ENCODE measurements around the gene CDK5. TPM values are rescaled to one million over a fixed set of nuclear protein-coding genes. Genes with fewer than 3 reads are reported as not detected.

The CDK5 gene
- total RNA-seq, result 13.3 TPM

DNA sequence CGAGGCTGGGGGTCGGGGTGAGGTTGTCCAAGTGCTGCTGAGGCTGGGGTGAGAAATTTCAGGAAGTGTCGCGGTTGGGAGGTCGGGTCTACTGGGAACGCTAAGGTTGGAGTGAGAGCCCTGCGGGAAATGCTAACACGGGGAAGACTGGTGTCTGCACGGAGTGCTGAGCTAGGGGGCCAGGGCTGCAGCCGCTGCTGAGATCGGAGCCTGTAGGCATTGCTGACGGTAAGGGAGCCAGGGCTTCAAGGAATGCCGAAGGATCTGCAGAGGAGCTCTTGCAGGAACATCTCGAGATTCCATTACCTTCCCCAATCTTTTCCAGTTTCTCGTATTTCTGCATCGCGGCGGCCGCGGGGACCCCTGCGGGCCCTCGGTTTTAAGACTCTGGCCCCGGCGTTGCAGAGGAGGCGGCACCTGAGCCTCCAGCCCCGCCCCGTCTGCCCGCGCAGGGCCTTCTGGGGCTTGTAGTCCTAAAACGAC lies at the start of gene CDK5:
Gene CDK5, minus strand, starts transcription at position 392 of the 483 bp plus-strand sequence. Its CDS starts 49 bp downstream, at position 343.

GRCh38 chr7:151085691-151086620 lies 28.3 kb upstream of the CDK5 start, which contains the start of gene AGAP3:
AGAP3 (plus strand) TSS chr7:151086475; CDS start chr7:151086742, 267 bp downstream.

DNA sequence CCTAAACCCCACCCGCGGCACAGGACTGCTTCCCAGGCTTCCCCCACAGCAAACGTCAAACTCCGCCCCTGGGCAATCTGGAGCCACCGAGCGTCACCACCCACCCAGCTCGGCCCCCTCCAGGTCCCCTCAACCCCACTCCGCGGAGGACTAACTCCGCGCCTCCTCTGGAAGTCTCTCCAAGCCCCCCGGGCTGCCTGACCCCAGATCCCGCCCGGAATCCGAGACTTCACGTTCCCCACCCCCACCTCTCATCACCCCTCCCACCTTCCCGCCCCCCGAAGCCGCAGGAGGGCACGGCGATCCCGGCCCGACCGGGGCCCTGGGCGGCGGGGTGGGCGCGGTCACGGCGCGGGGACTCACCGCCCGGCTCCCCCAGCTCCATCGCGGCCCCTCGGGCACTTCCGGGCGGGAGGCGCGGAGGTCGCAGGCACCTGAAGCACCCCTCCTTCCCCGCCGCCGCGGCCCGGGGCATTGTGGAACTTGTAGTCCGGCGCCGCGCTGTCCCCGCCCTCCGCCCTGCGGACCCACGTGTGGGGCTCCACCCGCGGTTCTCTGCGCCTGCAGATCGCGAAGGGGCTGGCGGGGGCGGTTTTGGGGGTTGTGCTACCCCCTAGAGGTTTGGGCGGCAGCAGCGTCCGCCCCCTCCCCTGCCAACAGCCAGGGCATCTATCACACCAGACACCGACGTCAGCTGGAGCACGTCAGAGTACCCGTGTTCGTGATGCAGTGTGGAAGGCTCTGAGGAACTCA lies 25.6 kb upstream of the CDK5 start, which contains the start of gene TMUB1:
Gene TMUB1, minus strand, starts transcription at position 423 of the 753 bp plus-strand sequence. CDS start 930 bp downstream, outside the sequence.

GRCh38 chr7:151080522-151081169 lies 22.9 kb upstream of the CDK5 start, which contains the start of gene FASTK:
FASTK (minus strand) TSS chr7:151080809; CDS start chr7:151080766, 43 bp downstream.

GRCh38 chr7:151059367-151060112 lies 1.8 kb upstream of the CDK5 start, which contains the start of gene SLC4A2:
SLC4A2 (plus strand) TSS chr7:151059589; CDS start chr7:151061988, 2,399 bp downstream.

DNA sequence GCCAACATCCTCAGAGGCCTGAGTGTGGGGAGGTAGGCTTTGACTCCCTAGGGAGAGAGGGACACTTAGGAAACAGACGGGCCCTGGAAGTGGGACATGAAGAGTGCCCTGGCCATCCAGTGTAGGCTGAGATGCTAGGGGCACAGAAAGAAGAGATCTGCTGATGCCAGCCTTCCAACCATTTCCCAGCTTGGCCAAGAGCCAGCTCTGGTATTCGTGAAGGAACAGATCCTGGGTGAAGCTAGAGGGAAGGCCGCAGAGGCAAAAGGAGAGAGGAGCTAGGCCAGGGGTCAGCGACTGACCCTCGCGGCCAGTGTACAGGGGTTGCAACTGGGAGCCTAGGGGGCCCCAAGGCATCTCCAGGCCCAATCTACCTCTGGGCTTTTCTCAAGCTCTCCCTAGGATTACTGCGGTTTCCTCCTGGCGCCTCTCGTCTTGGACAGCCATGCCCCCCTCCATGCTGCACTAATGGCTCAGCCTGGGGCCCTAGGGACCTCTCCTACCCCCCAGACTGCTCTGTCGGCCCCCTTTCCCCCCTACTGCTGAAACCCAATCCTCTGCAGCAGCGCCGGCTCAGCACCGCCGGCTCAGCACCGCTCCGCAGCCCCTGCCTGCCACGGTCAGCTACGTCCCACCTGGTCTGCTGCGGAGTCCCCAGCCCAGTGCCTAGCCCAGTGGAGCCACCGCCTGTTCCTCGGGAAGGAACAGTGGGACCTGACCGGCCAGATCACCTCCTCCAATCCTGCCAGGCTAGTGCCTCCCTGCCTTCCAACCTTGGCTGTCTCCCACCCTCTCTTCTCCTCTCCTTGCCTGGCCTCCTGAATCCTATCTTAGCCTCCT lies 9.5 kb downstream of the CDK5 start, which contains the start of gene ASIC3:
Gene ASIC3, plus strand, starts transcription at position 556 of the 840 bp plus-strand sequence. CDS start 355 bp downstream, outside the sequence.

DNA sequence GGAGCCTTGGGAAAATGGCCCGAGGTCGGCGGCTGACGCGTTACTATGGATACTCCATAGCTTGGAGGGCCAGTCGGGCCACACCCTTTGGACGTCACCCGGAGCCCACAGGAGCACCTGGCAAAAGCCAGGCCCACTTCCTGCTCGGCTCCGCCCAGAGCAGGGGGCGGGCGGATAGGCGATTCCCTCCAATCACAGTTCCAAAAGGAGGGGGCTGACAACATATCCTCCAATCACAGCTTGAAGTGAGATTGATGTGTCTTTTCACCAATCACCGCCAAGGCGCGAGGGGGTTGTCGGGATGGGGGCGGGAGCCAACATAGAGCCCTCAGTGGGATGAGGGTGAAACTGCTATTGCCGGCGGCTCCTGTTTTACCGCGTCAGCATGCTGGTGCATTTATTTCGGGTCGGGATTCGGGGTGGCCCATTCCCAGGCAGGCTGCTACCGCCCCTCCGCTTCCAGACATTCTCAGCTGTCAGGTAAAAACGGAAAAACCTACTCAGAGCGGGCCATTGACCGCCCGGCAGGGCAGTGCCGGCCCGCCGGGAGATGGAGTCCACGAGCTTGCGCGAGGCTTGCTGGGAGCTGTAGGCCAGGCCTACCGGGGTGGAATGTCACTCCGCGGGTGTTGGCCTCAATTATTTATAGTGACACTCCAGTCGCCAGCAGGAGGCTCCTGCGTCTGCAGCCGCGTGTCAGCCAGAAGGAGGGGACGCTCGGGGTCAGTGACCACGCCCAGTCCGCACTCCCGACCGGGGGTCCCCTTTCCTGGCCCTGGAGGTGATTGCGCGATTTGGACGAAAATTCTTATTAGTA lies 29.4 kb downstream of the CDK5 start, which contains the start of gene ABCB8:
Gene ABCB8, plus strand, starts transcription at position 320 of the 817 bp plus-strand sequence. Its CDS starts 66 bp downstream, at position 386.

GRCh38 chr7:151024435-151025056 lies 33.2 kb downstream of the CDK5 start, which contains the start of gene ATG9B:
ATG9B (minus strand) TSS chr7:151024494; CDS start chr7:151024423, 71 bp downstream.

Other genes starting within 250 kb of the CDK5 start
- 82.9 TPM for gene AOC1, start 205.4 kb downstream of the CDK5 start, total RNA-seq
- 14.4 TPM for gene KCNH2, start 79.6 kb downstream of the CDK5 start, total RNA-seq
- 22.5 TPM for gene NOS3, start 66.9 kb downstream of the CDK5 start, total RNA-seq
- 0.70 TPM for gene ATG9B, start 33.4 kb downstream of the CDK5 start, total RNA-seq
- 24.6 TPM for gene ABCB8, start 29.4 kb downstream of the CDK5 start, total RNA-seq
- 0.76 TPM for gene ASIC3, start 9.4 kb downstream of the CDK5 start, total RNA-seq
- 110 TPM for gene SLC4A2, start 1.7 kb upstream of the CDK5 start, total RNA-seq
- gene FASTK, start 22.9 kb upstream of the CDK5 start, total RNA-seq, result 64.4 TPM
- gene TMUB1, start 25.6 kb upstream of the CDK5 start, total RNA-seq, result 25.7 TPM
- 48.6 TPM for gene AGAP3, start 28.6 kb upstream of the CDK5 start, total RNA-seq
- gene GBX1, start 109.8 kb upstream of the CDK5 start, total RNA-seq, result 0.64 TPM
- gene ASB10, start 129.4 kb upstream of the CDK5 start, total RNA-seq, result 3.4 TPM
- gene H2BK1, start 152.6 kb upstream of the CDK5 start, total RNA-seq, result not detected
- gene ABCF2, start 169.3 kb upstream of the CDK5 start, total RNA-seq, result 22.3 TPM
- gene CHPF2, start 174.6 kb upstream of the CDK5 start, total RNA-seq, result 29.1 TPM
- 50.2 TPM for gene SMARCD3, start 190.8 kb upstream of the CDK5 start, total RNA-seq